HUDEP-2 (cell line): ENCODE data around the gene NR2E1.

Experiments used
- DNase-seq, 76 experiments: peaks; one replicate each; lab custom pipeline; 2025; ENCODE audit not compliant: unreplicated experiment in 76 of 76; lab: John Stamatoyannopoulos, UW

The NR2E1 gene

DNA sequence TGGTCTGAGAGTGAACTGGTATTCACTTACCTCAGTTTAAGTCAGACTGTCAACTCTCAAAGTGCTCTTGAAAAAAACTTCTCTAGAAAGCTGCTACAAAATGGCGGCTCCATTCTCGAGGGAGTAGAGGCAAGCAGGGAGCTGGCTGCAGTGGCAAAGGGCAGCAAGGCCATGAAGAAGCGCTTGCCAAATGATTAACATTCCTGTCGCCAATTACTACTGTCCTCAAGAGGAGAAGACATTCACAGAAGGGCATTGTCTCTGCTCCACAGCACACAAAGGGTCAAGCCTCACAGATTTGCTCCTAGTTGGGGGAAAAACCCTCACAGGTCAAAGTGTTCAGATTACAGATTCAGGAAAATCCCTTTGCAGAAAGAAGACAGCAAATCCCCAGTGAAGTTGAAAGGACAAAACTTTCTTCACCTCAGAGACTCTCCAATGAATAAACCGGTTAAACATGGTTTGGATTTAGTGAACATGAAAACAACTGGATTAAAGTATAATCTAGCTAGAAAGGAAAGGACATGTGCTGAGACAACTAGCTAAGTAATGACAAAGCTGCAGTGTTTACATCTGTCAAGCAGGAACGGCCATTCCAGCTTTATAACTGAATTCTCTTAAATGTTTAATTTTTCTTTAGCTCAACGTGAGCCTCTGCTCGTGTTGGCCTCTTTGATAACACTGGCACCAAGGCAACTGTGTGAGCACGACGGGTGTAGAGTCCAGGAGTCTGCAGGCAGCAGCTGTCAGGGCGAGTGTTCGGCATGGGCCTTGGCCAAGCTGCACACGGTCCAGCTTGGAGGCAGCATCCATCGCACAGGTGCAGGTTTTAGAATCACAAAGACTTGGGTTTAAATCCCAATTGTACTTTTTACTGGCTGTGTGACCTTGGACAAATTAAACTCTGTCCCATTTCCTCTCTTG is 37.6 kb downstream of the NR2E1 start:
- DNase-seq, result no peak

DNA sequence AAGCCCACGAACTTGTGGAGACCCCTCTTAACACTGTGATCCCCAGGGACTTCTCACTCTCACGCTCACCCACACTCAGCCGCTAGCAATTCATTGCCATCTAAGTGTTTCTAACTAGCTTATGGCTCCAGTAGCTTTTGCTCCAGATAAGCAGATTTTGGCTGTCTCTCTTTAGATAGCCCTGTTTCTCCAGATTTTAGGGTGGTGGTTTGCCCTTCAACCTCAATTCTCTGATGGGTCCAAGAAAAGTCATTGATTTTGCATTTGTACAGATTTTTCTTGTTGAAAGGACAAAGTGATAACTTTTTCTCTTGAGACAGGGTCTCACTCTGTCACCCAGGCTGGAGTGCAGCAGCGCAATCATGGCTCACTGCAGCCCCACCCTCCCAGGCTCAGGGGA is 41.2 kb downstream of the NR2E1 start:
- peak in 1 of 76 experiments; percentile 7 for DNase-seq

DNA sequence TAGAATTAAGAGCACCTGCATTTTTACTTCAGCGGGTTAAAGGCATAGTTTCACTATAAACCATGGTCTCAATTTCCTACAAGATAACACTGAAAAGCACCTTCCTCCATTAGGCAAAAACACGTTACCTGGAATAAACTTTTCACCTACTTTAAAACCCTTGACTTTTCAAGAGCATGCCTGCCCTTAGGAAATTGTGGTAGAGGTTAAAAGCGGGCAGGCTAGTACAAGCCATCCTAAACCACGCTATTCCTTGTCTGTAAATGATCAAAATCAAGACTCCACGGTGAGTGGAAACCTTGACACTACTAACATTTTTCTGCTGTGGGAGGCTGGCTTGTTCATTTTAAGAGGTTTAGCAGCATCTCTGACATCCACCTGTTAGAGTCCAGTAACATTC is 43.9 kb downstream of the NR2E1 start:
- DNase-seq, result no peak

DNA sequence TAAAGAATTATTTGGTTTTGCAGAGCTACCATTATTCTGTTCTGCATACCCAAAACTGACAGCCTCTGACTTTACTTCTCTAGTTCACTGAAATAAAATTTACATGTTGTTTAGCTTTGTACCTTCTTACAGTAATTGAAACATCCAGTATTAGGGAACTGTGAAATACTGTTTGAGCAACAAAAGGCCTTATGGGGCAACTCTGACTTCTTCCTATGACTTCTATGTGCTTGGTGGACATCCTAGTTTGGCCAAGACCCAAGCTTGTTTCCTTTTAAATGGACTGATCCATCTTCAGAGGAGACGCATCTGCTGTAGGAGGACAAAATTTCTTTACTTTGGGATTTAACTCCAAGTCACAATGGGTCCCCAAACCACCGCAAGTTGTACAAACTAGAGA is 44.7 kb downstream of the NR2E1 start:
- no peak for DNase-seq

DNA sequence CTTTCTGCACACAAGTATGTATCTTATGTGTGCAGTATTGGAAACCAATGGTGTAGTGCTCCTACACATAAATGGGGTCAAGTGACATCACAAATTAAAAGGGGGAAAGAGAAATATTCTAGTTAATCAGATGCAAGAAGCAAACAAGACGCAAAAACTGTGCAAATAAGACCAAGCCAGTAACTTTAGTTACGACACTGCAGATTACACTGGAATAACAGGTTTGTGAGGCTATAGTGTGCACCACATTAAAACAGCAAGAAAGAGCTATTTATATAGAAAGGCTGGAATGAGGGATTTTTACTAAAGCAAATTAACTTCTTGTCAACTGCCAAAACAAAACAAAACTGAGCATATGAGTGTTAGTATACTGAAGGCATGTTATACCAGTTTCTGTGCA is 45.8 kb downstream of the NR2E1 start:
- DNase-seq, result no peak

DNA sequence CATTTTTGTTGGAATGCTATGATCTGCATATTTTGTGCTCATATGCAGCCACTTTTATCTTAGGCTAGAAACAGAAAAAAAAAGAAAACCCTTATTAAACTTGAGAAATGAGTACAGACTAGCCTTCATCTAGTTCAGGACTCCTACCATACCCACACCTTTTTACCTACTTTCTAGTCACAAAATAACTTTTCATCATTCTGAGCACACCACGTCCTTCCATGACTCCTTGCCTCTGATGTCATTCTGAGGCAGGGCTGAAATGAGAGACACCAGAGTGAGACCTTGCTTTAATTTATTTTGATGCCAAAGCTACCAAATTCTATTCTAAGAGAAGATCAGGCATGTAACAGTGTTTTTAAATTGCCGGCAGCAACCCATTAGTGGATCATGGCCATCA is 56.2 kb downstream of the NR2E1 start:
- no peak for DNase-seq

DNA sequence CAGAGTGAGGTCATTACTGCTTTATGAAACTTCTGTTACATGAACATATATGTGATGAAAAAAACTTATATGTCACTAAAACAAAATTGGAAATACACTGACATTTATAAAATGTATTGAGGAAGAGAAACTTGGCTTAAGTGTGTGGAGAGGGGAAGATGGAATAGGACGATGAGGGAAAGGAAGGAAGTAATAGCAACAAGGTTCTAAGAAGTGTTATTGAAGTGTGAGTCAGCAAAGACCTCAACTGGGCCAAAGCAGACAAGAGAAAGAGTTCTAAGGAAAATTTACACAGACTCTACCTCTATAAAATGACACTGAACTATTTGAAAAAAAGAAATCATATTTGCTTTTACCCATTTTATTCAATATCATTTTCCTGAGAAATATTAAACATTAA is 56.7 kb downstream of the NR2E1 start:
- DNase-seq, result no peak

DNA sequence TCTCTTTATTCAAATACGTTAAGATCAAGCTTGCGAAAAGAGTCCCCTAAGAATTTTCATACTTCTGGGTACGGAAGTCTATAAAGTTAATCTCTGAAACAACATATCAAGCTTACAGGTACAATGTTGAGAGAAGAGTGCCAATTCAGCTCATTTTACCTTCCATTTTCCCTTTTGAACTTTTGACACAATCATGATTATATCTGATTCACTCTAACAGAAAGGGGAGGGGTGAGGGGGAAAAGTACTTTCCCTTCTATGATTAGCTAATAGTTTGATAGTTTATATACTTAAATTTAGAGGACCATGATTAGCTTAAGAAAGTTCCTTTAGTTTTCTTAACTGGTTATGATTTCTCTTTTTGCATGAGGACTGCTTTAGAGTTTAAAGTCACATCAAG is 61.5 kb downstream of the NR2E1 start:
- no peak for DNase-seq

DNA sequence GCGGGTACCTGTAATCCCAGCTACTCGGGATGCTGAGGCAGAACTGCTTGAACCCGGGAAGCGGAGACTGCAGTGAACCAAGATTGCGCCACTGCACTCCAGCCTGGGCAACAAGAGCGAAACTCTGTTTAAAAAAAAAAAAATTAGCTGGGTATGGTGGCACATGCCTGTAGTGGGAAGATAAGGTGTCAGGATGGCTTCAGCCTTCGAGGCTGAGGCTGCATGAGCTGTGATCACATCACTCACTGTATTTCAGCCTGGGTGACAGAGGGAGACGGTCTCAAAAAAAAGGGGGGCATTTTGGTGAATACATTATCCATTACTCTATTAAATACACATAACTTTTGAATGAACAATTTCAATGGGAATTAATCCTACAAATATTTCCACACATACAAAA is 62.6 kb downstream of the NR2E1 start:
- peak in 65 of 76 experiments; percentile 14 to 84 (median 58) for DNase-seq

DNA sequence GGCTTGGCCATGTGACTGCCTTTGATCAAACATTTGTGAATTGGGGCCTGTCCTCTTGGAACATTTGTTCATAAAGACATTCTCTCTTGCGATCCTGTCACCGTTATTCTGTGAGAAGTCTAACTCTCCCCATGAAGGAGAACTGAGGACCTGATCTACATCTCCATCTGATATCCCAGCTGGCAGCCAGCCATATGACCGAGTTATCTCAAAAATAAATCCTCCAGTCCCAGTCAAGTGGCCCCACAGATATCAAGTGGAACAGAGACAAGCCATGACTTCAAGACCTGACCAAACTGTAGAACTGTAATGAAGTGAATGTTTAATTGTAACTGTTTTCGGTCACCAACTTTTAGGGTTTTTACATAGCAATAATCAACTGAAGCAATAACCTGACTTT is 69.3 kb downstream of the NR2E1 start:
- peak in 39 of 76 experiments; percentile 7 to 60 (median 26) for DNase-seq

DNA sequence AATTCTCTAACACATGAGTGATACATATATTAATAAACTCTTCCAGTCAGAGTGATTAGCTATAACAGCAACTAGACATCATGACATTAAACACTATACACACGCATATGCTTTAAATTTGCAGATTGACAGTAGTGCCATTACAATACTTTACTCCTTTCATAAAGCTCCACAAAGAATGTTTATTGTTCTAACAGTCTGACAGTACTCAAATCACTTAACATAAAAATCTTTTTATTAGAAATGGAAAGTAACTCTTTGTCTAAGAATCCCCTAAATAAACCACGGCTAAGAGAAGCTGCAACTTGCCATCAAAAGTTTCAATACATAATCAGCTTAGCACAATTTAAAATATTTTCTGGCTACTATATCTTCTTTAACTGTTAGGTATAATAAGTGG is 71.0 kb downstream of the NR2E1 start:
- DNase-seq, result no peak

DNA sequence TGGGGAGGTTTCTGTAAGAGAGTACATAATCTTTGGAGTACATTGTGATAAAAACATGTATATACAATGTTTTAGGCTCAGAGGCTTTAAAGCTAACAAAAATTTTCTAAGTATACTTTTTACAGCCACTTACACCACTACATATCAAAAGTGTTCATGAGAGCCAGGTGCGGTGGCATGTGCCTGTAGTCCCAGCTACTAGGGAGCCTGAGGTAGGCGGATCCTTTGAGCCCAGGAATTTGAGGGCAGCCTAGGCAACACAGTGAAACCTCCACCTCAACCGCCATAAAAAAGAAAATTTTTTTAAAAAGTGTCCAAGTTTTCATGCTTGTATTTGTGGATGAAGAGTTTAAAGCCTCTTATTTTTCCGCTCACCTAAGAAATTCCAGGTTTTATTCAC is 72.5 kb downstream of the NR2E1 start:
- no peak for DNase-seq
